Embryonic facial prominence (tissue), 1 donor: ENCODE measurements around the gene IL13.
"Not testable (repeated sequence)": the region's sequence is repeated elsewhere in the genome, so short reads cannot be mapped to it uniquely, and the experiment has no call there.

Source experiments
- DNase-seq: peaks from one replicate; pipeline ENCODE4 v3.0.0-alpha.2; 2016; ENCODE audit errors: extremely low spot score

The IL13 gene

DNA sequence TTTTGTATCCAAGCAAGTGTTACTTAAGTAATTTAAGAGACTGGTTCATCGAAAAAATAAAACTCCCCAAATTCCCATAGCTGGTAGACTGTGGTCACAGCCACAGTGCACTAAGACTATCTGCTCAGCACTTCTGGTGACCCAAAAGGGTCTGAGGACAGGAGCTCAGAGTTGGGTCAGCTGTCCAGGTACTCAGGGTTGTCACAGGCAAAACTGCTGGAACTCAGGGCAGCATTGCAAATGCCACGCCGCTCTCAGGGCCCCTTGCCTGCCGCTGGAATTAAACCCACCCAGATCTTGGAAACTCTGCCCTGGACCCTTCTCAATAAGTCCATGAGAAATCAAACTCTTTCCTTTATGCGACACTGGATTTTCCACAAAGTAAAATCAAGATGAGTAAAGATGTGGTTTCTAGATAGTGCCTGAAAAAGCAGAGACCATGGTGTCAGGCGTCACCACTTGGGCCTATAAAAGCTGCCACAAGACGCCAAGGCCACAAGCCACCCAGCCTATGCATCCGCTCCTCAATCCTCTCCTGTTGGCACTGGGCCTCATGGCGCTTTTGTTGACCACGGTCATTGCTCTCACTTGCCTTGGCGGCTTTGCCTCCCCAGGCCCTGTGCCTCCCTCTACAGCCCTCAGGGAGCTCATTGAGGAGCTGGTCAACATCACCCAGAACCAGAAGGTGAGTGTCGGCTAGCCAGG lies at the start of gene IL13:
Gene IL13, plus strand, starts transcription at position 498 of the 705 bp plus-strand sequence. Its CDS starts 14 bp downstream, at position 512.
- no peak for DNase-seq

- no peak for DNase-seq
These were observed 46.0 kb upstream of the IL13 start for GRCh38 chr5:132611965-132612364.

DNA sequence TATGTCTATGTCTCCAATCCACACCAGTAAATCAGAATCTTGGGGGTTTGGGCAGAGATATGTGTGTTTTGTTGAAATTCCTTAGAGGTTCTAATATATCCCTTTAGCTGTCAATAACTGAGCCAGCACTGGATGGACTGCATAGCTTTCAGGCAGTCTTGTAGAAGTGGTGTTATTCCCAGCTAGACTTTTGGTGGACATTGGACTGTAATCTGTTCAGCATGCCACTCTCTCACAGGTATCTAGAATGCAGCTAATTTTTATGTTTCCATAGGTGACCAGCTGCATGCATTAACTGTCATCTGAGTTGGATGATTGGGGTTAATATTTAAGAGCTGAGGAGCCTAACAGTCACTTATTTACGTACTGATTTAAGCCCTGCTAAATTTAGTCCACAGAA lies 45.1 kb upstream of the IL13 start:
- DNase-seq: no peak

DNA sequence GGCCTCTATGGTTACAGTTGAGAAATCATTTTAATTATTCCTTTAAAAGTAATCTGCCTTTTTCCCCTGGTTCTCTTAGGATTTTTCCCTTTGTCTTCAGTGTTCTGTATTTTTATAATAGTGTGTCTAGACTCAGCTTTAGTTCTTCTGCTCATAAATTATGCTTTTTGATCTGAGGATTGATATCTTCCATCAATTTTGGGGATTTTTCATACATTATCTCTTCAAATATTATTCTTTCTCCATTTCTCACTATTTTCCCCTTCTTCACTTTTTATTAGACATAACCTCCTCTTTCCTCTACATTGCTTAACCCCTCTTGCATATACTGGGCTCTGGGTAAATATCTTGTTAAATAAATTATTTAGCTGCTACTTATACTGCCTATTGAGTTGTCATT lies 36.3 kb upstream of the IL13 start:
- DNase-seq: no peak

- no peak for DNase-seq
These were observed 35.4 kb upstream of the IL13 start for GRCh38 chr5:132622608-132623007.

- no peak for DNase-seq
These were observed 30.5 kb upstream of the IL13 start for GRCh38 chr5:132627470-132627869.

DNA sequence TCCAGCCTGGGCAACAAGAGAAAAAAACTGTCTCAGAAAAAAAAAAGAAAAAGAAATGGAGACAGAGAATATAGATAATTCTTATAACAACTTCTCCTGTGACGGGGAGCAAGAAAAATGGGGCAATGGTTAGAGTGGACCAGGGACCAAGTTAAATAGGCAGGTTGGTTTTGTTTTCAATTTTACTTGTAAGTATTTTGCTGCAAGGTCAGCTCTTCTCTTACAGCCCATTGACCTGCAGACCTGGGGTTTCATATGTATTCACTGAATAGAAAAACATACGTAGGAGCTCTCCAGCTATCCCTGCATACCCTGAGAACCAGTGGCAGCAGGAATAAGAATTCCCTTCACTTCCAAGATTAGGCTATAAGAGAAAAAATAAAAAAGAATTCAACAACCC lies 29.2 kb upstream of the IL13 start:
- DNase-seq: no peak

DNA sequence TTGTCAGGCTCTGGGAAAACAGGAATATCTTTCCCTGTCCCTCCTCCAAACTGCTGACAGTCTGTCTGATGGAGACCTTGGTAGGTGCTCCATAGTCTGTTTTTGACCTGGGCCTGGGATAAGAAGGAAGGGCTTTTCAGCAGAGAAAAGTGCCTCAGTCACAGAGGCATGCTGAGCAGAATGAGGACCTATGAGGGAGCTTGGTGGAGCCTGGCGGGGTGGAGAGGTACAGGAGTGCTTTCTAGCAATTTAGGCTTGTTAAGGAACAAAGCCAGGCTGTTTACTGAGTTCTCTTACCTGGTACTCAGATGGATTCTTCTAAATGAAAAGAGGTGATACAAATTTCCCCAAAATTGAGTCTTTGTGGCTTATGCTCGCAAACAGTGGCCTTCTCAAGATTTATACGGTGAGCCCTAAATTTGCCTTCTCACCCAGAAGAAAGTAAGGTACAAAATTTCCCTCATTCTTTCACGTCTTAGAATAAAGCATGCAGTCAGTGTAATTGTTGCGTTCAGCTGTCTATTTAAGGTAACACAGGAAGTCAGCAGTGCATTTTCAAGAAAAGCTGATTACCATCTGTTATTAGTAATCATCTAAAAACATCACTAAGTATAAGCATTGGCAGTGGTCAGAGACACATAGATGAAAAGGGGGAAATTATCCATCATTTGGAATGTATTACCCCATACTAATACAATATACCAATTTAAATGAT lies 28.6 kb upstream of the IL13 start:
- no peak for DNase-seq

DNA sequence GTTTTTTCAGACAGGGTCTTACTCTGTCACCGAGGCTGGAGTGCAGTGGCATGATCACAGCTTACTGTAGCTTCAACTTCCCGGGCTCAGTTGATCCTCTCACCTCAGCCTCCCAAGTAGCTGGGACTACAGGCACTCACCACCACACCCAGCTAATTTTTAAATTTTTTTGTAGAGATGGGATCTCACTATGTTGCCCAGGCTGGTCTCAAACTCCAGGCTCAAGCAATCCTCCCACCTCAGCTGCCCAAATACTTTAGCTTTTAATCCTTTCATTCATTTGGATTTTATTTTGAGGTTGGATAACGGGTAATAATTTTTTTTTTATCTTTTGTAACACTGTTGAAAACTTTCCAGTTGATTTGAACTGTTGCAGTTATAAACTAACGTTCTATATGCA lies 24.4 kb upstream of the IL13 start:
- not testable (repeated sequence) for DNase-seq

- DNase-seq: no peak
These were observed 22.1 kb upstream of the IL13 start for GRCh38 chr5:132635873-132636272.

- DNase-seq: no peak
These were observed 20.7 kb upstream of the IL13 start for GRCh38 chr5:132637241-132637640.

DNA sequence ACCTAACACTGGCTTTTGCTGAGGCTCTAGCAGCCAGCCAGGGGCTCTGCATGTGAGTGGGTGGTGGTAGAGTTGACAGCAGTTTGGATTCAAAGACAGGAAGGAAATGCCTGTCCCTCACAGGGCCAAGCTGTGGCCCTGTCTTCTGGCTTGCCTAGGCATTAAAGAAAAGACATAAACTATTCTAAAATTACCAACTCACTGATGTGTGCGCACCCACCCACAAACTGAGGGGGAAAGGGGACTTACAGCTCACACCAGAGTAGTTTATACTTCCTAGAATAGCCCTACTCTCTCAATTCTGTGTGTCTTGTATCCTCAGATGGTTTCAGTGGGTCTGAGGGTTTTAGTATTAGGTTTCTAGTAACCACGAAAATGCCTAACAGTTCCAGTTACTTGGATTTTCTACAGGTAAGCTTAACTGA lies 18.3 kb upstream of the IL13 start:
- DNase-seq: no peak

GRCh38 chr5:132640613-132641012 lies 17.4 kb upstream of the IL13 start:
- no peak for DNase-seq

- DNase-seq: no peak
These were observed 16.7 kb upstream of the IL13 start for GRCh38 chr5:132641241-132641723.

DNA sequence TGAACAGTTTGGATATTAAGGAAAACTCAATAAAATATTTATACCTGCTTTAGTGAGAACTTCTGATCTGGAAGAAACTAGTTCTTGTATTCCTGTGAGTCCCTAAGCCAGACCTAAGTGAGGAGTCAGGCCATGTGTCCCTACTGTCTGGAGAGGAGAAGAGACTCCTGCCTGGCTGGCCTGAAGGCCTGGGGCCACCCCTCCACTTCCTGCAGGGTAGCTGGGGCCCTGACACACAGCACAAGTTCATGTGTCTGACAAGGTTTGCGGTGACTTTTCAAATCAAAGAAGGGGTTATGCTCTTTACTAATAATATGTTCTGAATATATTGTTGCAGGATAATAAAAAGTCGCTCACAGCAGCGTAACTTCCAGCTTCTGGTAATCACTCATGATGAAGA lies 16.1 kb upstream of the IL13 start:
- DNase-seq: no peak

DNA sequence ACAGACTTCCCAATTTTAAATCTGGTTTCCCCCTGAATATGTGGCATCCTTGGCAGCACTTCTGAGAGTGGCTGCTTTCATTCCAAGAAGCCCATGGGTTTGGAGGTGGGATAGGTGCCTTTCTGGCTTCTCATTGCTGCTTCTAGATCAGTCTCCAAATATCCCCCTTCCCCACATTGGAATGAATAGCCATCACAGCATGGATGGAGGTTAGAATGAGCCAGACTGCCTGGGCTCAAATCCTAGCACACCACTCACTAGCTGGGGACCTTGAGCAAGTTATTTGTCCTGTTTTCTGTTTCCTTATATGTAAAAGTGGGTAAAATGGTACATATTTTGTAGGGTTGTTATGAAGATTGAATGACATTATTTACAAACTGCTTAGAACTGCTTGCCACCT lies 13.8 kb upstream of the IL13 start:
- no peak for DNase-seq

- no peak for DNase-seq
These were observed 11.2 kb upstream of the IL13 start for GRCh38 chr5:132646583-132647266.

- DNase-seq: no peak
These were observed 10.5 kb upstream of the IL13 start for GRCh38 chr5:132647473-132647872.

DNA sequence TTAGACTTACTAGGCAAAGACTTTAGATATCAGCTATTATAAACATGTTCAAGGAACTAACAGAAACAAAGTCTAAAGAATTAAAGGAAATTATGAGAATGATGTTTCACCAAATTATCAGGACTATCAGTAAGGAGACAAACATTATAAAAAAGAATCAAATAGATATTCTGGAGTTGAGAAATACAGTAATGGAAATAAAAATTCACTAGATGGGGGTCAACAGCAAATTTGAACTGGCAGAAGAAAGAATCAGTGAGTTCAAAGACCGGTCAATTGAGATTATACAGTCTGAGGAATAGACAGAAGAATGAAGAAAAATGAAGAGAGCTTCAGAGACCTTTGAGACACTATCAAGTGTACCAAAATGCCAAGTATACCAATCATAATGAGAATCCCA lies 9.6 kb upstream of the IL13 start:
- DNase-seq: no peak

- DNase-seq: no peak
These were observed 6.0 kb upstream of the IL13 start for GRCh38 chr5:132651838-132652469.

DNA sequence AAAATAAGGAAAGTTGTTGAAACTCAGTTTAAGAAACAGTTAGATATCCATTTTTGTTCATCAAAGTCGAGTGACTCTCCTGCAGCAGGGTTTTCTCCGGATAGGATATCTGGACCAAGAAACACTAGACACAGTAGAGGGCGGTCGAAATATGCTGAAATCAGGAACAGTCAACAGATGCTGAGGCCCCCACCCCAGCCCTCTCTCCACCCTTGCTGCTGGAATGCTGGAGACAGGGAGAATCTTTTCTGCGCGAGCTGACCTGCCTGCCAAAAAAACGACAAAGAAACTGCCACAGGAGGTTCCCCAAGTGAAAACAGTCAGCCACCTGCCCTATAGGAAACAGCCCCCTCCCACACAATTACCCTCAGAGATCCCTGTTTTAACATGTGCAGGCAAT lies 4.3 kb upstream of the IL13 start:
- DNase-seq: no peak
